ENCODE measurements around the gene CUL7. TPM values are rescaled to one million over a fixed set of nuclear protein-coding genes. Genes with fewer than 3 reads are reported as not detected.
"Not testable (repeated sequence)": the region's sequence is repeated elsewhere in the genome, so short reads cannot be mapped to it uniquely, and the experiment has no call there.

CUL7 gene
- total RNA-seq, 1 experiment from 2014 or later = 20.8 TPM

- TF ChIP-seq GABPB1 (CRISPR knock-in tag; IDR thresholded peaks at IDR 0.05) = no peak
- TF ChIP-seq, protein P1, sequence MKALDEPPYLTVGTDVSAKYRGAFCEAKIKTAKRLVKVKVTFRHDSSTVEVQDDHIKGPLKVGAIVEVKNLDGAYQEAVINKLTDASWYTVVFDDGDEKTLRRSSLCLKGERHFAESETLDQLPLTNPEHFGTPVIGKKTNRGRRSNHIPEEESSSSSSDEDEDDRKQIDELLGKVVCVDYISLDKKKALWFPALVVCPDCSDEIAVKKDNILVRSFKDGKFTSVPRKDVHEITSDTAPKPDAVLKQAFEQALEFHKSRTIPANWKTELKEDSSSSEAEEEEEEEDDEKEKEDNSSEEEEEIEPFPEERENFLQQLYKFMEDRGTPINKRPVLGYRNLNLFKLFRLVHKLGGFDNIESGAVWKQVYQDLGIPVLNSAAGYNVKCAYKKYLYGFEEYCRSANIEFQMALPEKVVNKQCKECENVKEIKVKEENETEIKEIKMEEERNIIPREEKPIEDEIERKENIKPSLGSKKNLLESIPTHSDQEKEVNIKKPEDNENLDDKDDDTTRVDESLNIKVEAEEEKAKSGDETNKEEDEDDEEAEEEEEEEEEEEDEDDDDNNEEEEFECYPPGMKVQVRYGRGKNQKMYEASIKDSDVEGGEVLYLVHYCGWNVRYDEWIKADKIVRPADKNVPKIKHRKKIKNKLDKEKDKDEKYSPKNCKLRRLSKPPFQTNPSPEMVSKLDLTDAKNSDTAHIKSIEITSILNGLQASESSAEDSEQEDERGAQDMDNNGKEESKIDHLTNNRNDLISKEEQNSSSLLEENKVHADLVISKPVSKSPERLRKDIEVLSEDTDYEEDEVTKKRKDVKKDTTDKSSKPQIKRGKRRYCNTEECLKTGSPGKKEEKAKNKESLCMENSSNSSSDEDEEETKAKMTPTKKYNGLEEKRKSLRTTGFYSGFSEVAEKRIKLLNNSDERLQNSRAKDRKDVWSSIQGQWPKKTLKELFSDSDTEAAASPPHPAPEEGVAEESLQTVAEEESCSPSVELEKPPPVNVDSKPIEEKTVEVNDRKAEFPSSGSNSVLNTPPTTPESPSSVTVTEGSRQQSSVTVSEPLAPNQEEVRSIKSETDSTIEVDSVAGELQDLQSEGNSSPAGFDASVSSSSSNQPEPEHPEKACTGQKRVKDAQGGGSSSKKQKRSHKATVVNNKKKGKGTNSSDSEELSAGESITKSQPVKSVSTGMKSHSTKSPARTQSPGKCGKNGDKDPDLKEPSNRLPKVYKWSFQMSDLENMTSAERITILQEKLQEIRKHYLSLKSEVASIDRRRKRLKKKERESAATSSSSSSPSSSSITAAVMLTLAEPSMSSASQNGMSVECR (CRISPR knock-in tag; IDR thresholded peaks at IDR 0.05; ENCODE audit: borderline replicate concordance) = no peak
These were observed 10.3 kb downstream of the CUL7 start (continued) for GRCh38 chr6:43043310-43043709.

GRCh38 chr6:43041475-43041874, 12.2 kb downstream of the CUL7 start:
- H3K4me1 Mint-ChIP-seq; H3K27me3 Mint-ChIP-seq (ENCODE audit: low read depth); H3K9me3 Mint-ChIP-seq; ATAC-seq; DNase-seq (ENCODE audit: low spot score); H3K4me3 Mint-ChIP-seq; H3K27ac Mint-ChIP-seq: not testable (repeated sequence)
- ChIA-PET POLR2A (interaction anchor here (0.7 kb wide), 3 partner anchors 102 to 1075 kb away, joined by 3 to 9 read pairs (median 7); no protein-coding TSS in a partner anchor), CTCF (interaction anchor here (0.6 kb wide), 1 partner anchor 129 kb away, joined by 3 read pairs; no protein-coding TSS in a partner anchor)
- H3K36me3 Mint-ChIP-seq = peaks cover 56% of the 10 kb centered on the region

- Mint-ChIP-seq H3K36me3 (peaks cover 50% of the 10 kb centered on the region), H3K9me3 (no peaks in the 10 kb centered on the region), H3K27ac (no peak overlapping the region), H3K4me1 (no peaks in the 10 kb centered on the region), H3K4me3 (no peak overlapping the region), H3K27me3 (ENCODE audit: low read depth) (no peaks in the 10 kb centered on the region)
- ATAC-seq (no peak), DNase-seq (ENCODE audit: low spot score) (no peak)
- CTCF ChIA-PET = interaction anchor here (0.6 to 1.5 kb wide), 3 partner anchors 34 to 123 kb away, joined by 3 to 6 read pairs (median 3); no protein-coding TSS in a partner anchor
- POLR2A ChIA-PET = interaction anchor here (0.6 to 0.7 kb wide), 4 partner anchors 103 to 1076 kb away, joined by 3 to 9 read pairs (median 6); no protein-coding TSS in a partner anchor
- TF ChIP-seq TCF7 (CRISPR knock-in tag; IDR thresholded peaks at IDR 0.05; ENCODE audit: low read depth) = no peak
- TF ChIP-seq ELF4 (CRISPR knock-in tag; IDR thresholded peaks at IDR 0.05; ENCODE audit: low read depth) = no peak
- TF ChIP-seq CREM (CRISPR knock-in tag; IDR thresholded peaks at IDR 0.05) = no peak
- TF ChIP-seq, protein P2, sequence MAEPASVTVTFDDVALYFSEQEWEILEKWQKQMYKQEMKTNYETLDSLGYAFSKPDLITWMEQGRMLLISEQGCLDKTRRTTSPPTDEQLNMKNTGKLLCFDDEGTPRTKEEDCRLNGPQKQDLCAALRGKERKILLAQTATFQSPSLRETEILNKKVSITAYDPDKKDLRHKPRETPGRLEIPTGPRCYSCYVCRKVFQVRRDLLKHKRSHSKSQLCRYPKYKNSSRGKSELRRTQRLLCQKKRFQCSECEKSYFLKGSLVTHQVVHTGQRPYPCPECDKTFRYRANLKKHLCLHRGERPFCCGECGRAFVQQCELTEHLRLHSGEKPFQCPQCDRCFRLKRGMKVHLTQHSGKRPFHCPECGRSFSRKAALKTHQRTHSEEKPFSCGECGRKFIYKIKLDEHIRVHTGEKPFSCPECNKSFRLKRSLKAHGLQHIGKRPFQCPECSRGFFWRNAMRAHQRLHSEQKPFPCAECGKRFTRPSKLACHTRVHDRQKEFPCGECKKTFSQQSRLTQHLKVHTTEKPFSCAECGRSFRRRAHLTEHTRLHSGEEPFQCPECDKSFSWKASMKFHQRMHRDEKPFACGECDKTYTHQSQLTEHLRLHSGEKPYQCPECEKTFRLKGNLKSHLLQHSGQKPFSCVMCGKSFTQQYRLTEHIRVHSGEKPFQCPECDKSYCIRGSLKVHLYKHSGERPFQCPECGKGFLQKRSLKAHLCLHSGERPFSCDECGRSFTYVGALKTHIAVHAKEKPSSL (CRISPR knock-in tag; conservative IDR thresholded peaks at IDR 0.05) = no peak
- TF ChIP-seq PRDM15 (CRISPR knock-in tag; IDR thresholded peaks at IDR 0.05) = no peak
- no peak for TF ChIP-seq IRF2 (CRISPR knock-in tag; IDR thresholded peaks at IDR 0.05; ENCODE audit: borderline replicate concordance, low read depth)
- TF ChIP-seq ATF3 (CRISPR knock-in tag; conservative IDR thresholded peaks at IDR 0.05) = no peak
- TF ChIP-seq SMAD3 (CRISPR knock-in tag; IDR thresholded peaks at IDR 0.05; ENCODE audit: borderline replicate concordance) = no peak
- no peak for TF ChIP-seq MXD4 (CRISPR knock-in tag; IDR thresholded peaks at IDR 0.05; ENCODE audit: borderline replicate concordance)
- no peak for TF ChIP-seq ZNF138 (CRISPR knock-in tag; conservative IDR thresholded peaks at IDR 0.05)
These were observed 13.0 kb downstream of the CUL7 start for GRCh38 chr6:43040542-43041257.
